Measurements from ENCODE around the gene NFATC1. TPM values are rescaled to one million over a fixed set of nuclear protein-coding genes. Genes with fewer than 3 reads are reported as not detected.
A peak's percentile ranks its signal among the peaks of the same experiment; 100 is the strongest.

NFATC1 gene
- total RNA-seq, 4 donors from 2014 or later, result 2.1 to 41.3 (median 7.6) TPM

- Histone ChIP-seq H3K27me3 (no peaks in the 10 kb centered on the region), H3K9me3 (no peaks in the 10 kb centered on the region), H3K4me1 (no peaks in the 10 kb centered on the region), H3K27ac (no peak overlapping the region), H3K4me3 (no peak overlapping the region), H3K36me3 (peaks cover 0 to 11% (median 0%) of the 10 kb centered on the region in 3 donors)
- TF ChIP-seq POLR2A (IDR thresholded peaks at IDR 0.05), result no peak
- no peak for TF ChIP-seq CTCF (IDR thresholded peaks at IDR 0.05)
- DNase-seq, result no peak
These were observed 29.3 kb upstream of the NFATC1 start for GRCh38 chr18:79366177-79367094.

GRCh38 chr18:79367480-79367879 lies 28.2 kb upstream of the NFATC1 start:
- Histone ChIP-seq H3K27ac (no peak overlapping the region), H3K4me1 (no peaks in the 10 kb centered on the region), H3K9me3 (no peaks in the 10 kb centered on the region), H3K36me3 (peaks cover 0 to 2% (median 0%) of the 10 kb centered on the region in 3 donors), H3K4me3 (no peak overlapping the region), H3K27me3 (no peaks in the 10 kb centered on the region)
- no peak for TF ChIP-seq POLR2A (IDR thresholded peaks at IDR 0.05)
- no peak for TF ChIP-seq CTCF (IDR thresholded peaks at IDR 0.05)
- no peak for DNase-seq

GRCh38 chr18:79367989-79368388 lies 27.7 kb upstream of the NFATC1 start:
- H3K9me3 ChIP-seq, result no peaks in the 10 kb centered on the region
- H3K4me1 ChIP-seq, result no peaks in the 10 kb centered on the region
- peak in 1 of 3 donors; percentile 13 for DNase-seq
- H3K27me3 ChIP-seq, result no peaks in the 10 kb centered on the region
- no peaks in the 10 kb centered on the region for H3K36me3 ChIP-seq
- H3K4me3 ChIP-seq, result no peak overlapping the region
- H3K27ac ChIP-seq, result no peak overlapping the region
- TF ChIP-seq CTCF (IDR thresholded peaks at IDR 0.05), result no peak
- TF ChIP-seq POLR2A (IDR thresholded peaks at IDR 0.05), result no peak

- no peaks in the 10 kb centered on the region for H3K4me1 ChIP-seq
- no peak for DNase-seq
- H3K36me3 ChIP-seq, result no peaks in the 10 kb centered on the region
- H3K27ac ChIP-seq, result no peak overlapping the region
- no peak for TF ChIP-seq POLR2A (IDR thresholded peaks at IDR 0.05)
- no peak for TF ChIP-seq CTCF (IDR thresholded peaks at IDR 0.05)
- H3K9me3 ChIP-seq, result no peaks in the 10 kb centered on the region
- no peak overlapping the region for H3K4me3 ChIP-seq
- no peaks in the 10 kb centered on the region for H3K27me3 ChIP-seq
These were observed 27.0 kb upstream of the NFATC1 start for GRCh38 chr18:79368681-79369080.

GRCh38 chr18:79371561-79372121 lies 24.1 kb upstream of the NFATC1 start:
- H3K36me3 ChIP-seq, result peaks cover 0 to 7% (median 0%) of the 10 kb centered on the region in 3 donors
- H3K9me3 ChIP-seq, result no peaks in the 10 kb centered on the region
- peak in 1 of 3 donors; percentile 12 for DNase-seq
- no peak overlapping the region for H3K4me3 ChIP-seq
- no peaks in the 10 kb centered on the region for H3K4me1 ChIP-seq
- H3K27ac ChIP-seq, result no peak overlapping the region
- H3K27me3 ChIP-seq, result no peaks in the 10 kb centered on the region
- TF ChIP-seq CTCF (IDR thresholded peaks at IDR 0.05), result no peak
- no peak for TF ChIP-seq POLR2A (IDR thresholded peaks at IDR 0.05)
